Measurements from ENCODE around the gene PPP2R2C. TPM values are rescaled to one million over a fixed set of nuclear protein-coding genes. Genes with fewer than 3 reads are reported as not detected.
A peak's percentile ranks its signal among the peaks of the same experiment; 100 is the strongest.

The PPP2R2C gene
- total RNA-seq, 3 donors from 2014 or later = 0.31 to 2.9 (median 0.41) TPM

GRCh38 chr4:6402566-6403399 is 69.6 kb downstream of the PPP2R2C start:
- no peak for TF ChIP-seq CTCF (IDR thresholded peaks at IDR 0.05)
- ATAC-seq = no peak
- no peaks in the 10 kb centered on the region for H3K9me3 ChIP-seq

GRCh38 chr4:6401797-6402196 is 70.6 kb downstream of the PPP2R2C start:
- H3K4me3 ChIP-seq = no peak overlapping the region
- intact Hi-C loops (cut with DNase I, micrococcal nuclease) = no loop called here
- no peak for ATAC-seq
- H3K36me3 ChIP-seq (ENCODE audit: low read depth) = no peaks in the 10 kb centered on the region
- no peak for TF ChIP-seq CTCF (IDR thresholded peaks at IDR 0.05)
- DNase-seq = no peak
- H3K9me3 ChIP-seq = no peaks in the 10 kb centered on the region
- H3K4me1 ChIP-seq (ENCODE audit: low read depth) = no peaks in the 10 kb centered on the region

More at GRCh38 chr4:6402566-6403399, 69.6 kb downstream of the PPP2R2C start:
- Histone ChIP-seq H3K4me1 (ENCODE audit: low read depth) (no peaks in the 10 kb centered on the region), H3K36me3 (ENCODE audit: low read depth) (no peaks in the 10 kb centered on the region), H3K4me3 (no peak overlapping the region)
- DNase-seq = peak in 2 of 3 donors; percentile 3 to 7
- intact Hi-C loops (cut with DNase I, micrococcal nuclease) = no loop called here

- TF ChIP-seq CTCF (IDR thresholded peaks at IDR 0.05) = no peak
- intact Hi-C loops (cut with DNase I, micrococcal nuclease) = no loop called here
Observed at GRCh38 chr4:6396696-6397236, 75.6 kb downstream of the PPP2R2C start.

GRCh38 chr4:6395466-6396228 is 76.8 kb downstream of the PPP2R2C start:
- DNase-seq (peak in 2 of 3 donors; percentile 6 to 27), ATAC-seq (no peak)
- TF ChIP-seq CTCF (IDR thresholded peaks at IDR 0.05) = no peak
- Histone ChIP-seq H3K4me3 (no peak overlapping the region), H3K9me3 (no peaks in the 10 kb centered on the region), H3K4me1 (ENCODE audit: low read depth) (no peaks in the 10 kb centered on the region), H3K36me3 (ENCODE audit: low read depth) (no peaks in the 10 kb centered on the region)
- intact Hi-C loops (cut with DNase I, micrococcal nuclease) = no loop called here

More at GRCh38 chr4:6396696-6397236, 75.6 kb downstream of the PPP2R2C start:
- no peaks in the 10 kb centered on the region for H3K36me3 ChIP-seq (ENCODE audit: low read depth)
- ATAC-seq (no peak), DNase-seq (peak in 2 of 3 donors; percentile 1 to 15)
- no peak overlapping the region for H3K4me3 ChIP-seq
- H3K9me3 ChIP-seq = no peaks in the 10 kb centered on the region
- H3K4me1 ChIP-seq (ENCODE audit: low read depth) = no peaks in the 10 kb centered on the region

- ATAC-seq (no peak), DNase-seq (peak in 2 of 3 donors; percentile 7 to 29)
- Histone ChIP-seq H3K9me3 (no peaks in the 10 kb centered on the region), H3K36me3 (ENCODE audit: low read depth) (no peaks in the 10 kb centered on the region), H3K4me3 (no peak overlapping the region), H3K4me1 (ENCODE audit: low read depth) (no peaks in the 10 kb centered on the region)
- intact Hi-C loops (cut with DNase I, micrococcal nuclease) = no loop called here
- no peak for TF ChIP-seq CTCF (IDR thresholded peaks at IDR 0.05)
Observed at GRCh38 chr4:6394671-6395081, 77.7 kb downstream of the PPP2R2C start.
